Activated CD8-positive, alpha-beta T cell treated with anti-CD3 and anti-CD28 coated beads for 36 hours (primary cell): ENCODE measurements around the gene ADCY5. TPM values are rescaled to one million over a fixed set of nuclear protein-coding genes. Genes with fewer than 3 reads are reported as not detected.

ENCODE experiments used
- ATAC-seq: fragments of 200-7000 bp; cut with Tn5 transposase; one replicate; pipeline ENCODE4 v1.10.0; 2021; ENCODE audit warnings: mild to moderate bottlenecking, moderate library complexity
- CTCF ChIA-PET: fragments of 350-600 bp; sonication (Branson Sonifier 250); formaldehyde crosslinking; loops from one replicate; lab custom pipeline; 2021; ENCODE audit warnings: antibody characterized with exemption; lab: Charles Lee
- POLR2A ChIA-PET: fragments of 350-600 bp; sonication (Branson Sonifier 250); formaldehyde crosslinking; loops from one replicate; lab custom pipeline; 2021; ENCODE audit warnings: antibody characterized with exemption; lab: Charles Lee
- DNase-seq: peaks from one replicate; pipeline ENCODE4 v3.0.0-alpha.2; 2020
- H3K27ac Mint-ChIP-seq: one replicate; pipeline ENCODE4 v1.8.0; 2021; ENCODE audit warnings: mild to moderate bottlenecking, mixed read lengths
- H3K27me3 Mint-ChIP-seq: one replicate; pipeline ENCODE4 v1.8.0; 2021; ENCODE audit warnings: mixed read lengths
- H3K36me3 Mint-ChIP-seq: one replicate; pipeline ENCODE4 v1.8.0; 2021; ENCODE audit warnings: low read depth, mixed read lengths
- H3K4me1 Mint-ChIP-seq: one replicate; pipeline ENCODE4 v1.8.0; 2021; ENCODE audit warnings: low read depth, mixed read lengths
- H3K4me3 Mint-ChIP-seq: one replicate; pipeline ENCODE4 v1.8.0; 2021; ENCODE audit warnings: mild to moderate bottlenecking, moderate library complexity, mixed read lengths
- H3K9me3 Mint-ChIP-seq: one replicate; pipeline ENCODE4 v1.8.0; 2021; ENCODE audit warnings: mixed read lengths
- CTCF ChIP-seq: fragments of 200-600 bp; IDR thresholded peaks from one replicate; pipeline ENCODE4 v1.8.0; 2022; ENCODE audit warnings: antibody characterized with exemption, mild to moderate bottlenecking
- intact Hi-C: fragments of 100-400 bp; cut with micrococcal nuclease; formaldehyde crosslinking; loops from one replicate; pipeline ENCODE4 v1.10.0; 2022
- total RNA-seq, 2 experiments: library from RNA; stranded (reverse); gene quantifications; one replicate each; pipeline ENCODE4 v1.2.3, GENCODE V29; 2021

ADCY5 gene
- total RNA-seq, 2 experiments from 2014 or later, result not detected

GRCh38 chr3:123299581-123299980, 149.3 kb downstream of the ADCY5 start:
- TF ChIP-seq CTCF, result no peak
- no peak for ATAC-seq
- intact Hi-C loops, result no loop called here
- ChIA-PET CTCF (no interaction called here), POLR2A (no interaction called here)
- Mint-ChIP-seq H3K27ac (no peak overlapping the region), H3K4me1 (no peaks in the 10 kb centered on the region), H3K36me3 (no peaks in the 10 kb centered on the region), H3K9me3 (no peaks in the 10 kb centered on the region), H3K4me3 (no peak overlapping the region), H3K27me3 (no peaks in the 10 kb centered on the region)
- DNase-seq, result no peak

- H3K27ac Mint-ChIP-seq, result no peak overlapping the region
- POLR2A ChIA-PET, result no interaction called here
- no peak for TF ChIP-seq CTCF
- no peaks in the 10 kb centered on the region for H3K27me3 Mint-ChIP-seq
- H3K9me3 Mint-ChIP-seq, result no peaks in the 10 kb centered on the region
- no peaks in the 10 kb centered on the region for H3K36me3 Mint-ChIP-seq
- ATAC-seq, result no peak
- CTCF ChIA-PET, result no interaction called here
- no peak for DNase-seq
- no peak overlapping the region for H3K4me3 Mint-ChIP-seq
- intact Hi-C loops, result no loop called here
- no peaks in the 10 kb centered on the region for H3K4me1 Mint-ChIP-seq
These were observed 150.0 kb downstream of the ADCY5 start for GRCh38 chr3:123298903-123299302.

- Mint-ChIP-seq H3K4me3 (no peak overlapping the region), H3K9me3 (no peaks in the 10 kb centered on the region), H3K27ac (no peak overlapping the region), H3K4me1 (no peaks in the 10 kb centered on the region), H3K36me3 (no peaks in the 10 kb centered on the region), H3K27me3 (no peaks in the 10 kb centered on the region)
- no peak for DNase-seq
- CTCF ChIA-PET, result interaction anchor here (0.8 kb wide), 1 partner anchor 191 kb away, joined by 3 read pairs; no protein-coding TSS in a partner anchor
- intact Hi-C loops, result no loop called here
- POLR2A ChIA-PET, result no interaction called here
- TF ChIP-seq CTCF, result no peak
- no peak for ATAC-seq
These were observed 151.3 kb downstream of the ADCY5 start for GRCh38 chr3:123297627-123297899.

- Mint-ChIP-seq H3K36me3 (no peaks in the 10 kb centered on the region), H3K4me3 (no peak overlapping the region), H3K4me1 (no peaks in the 10 kb centered on the region), H3K27ac (no peak overlapping the region), H3K9me3 (no peaks in the 10 kb centered on the region), H3K27me3 (no peaks in the 10 kb centered on the region)
- DNase-seq (no peak), ATAC-seq (no peak)
- intact Hi-C loops, result no loop called here
- no peak for TF ChIP-seq CTCF
- POLR2A ChIA-PET, result no interaction called here
- CTCF ChIA-PET, result no interaction called here
These were observed 151.9 kb downstream of the ADCY5 start for GRCh38 chr3:123296836-123297626.

- H3K27me3 Mint-ChIP-seq, result no peaks in the 10 kb centered on the region
- H3K4me3 Mint-ChIP-seq, result no peak overlapping the region
- H3K27ac Mint-ChIP-seq, result no peak overlapping the region
- ATAC-seq, result no peak
- DNase-seq, result no peak
- ChIA-PET CTCF (no interaction called here), POLR2A (no interaction called here)
- no peaks in the 10 kb centered on the region for H3K36me3 Mint-ChIP-seq
- TF ChIP-seq CTCF, result no peak
- intact Hi-C loops, result no loop called here
- no peaks in the 10 kb centered on the region for H3K4me1 Mint-ChIP-seq
- H3K9me3 Mint-ChIP-seq, result no peaks in the 10 kb centered on the region
These were observed 152.6 kb downstream of the ADCY5 start for GRCh38 chr3:123296261-123296660.
